ENCODE measurements around the gene HBD. TPM values are rescaled to one million over a fixed set of nuclear protein-coding genes. Genes with fewer than 3 reads are reported as not detected.
A peak's percentile ranks its signal among the peaks of the same experiment; 100 is the strongest.

HBD gene
- polyA plus RNA-seq (ENCODE audit: insufficient read length in 3 of 3): 1 to 10 TPM; 1.2 to 2.1 (median 1.8) TPM
- long read RNA-seq, donor 1: 0 reads
- long read RNA-seq, donor 2, partial matches to known transcripts: 0 of 2 reads
- long read RNA-seq, donor 2, other reads (novel, unspliced or antisense): 0 of 2 reads
- long read RNA-seq, donor 3: 0 reads
- long read RNA-seq, donor 4, partial matches to known transcripts: 0 of 1 reads
- long read RNA-seq, donor 4, other reads (novel, unspliced or antisense): 0 of 1 reads
- long read RNA-seq, donor 5: 0 reads
- long read RNA-seq, donor 6, partial matches to known transcripts: 0 of 1 reads
- long read RNA-seq, donor 6, other reads (novel, unspliced or antisense): 0 of 1 reads
- long read RNA-seq, donor 7: 0 reads
- long read RNA-seq, donor 8, partial matches to known transcripts: 0 of 1 reads
- long read RNA-seq, donor 8, other reads (novel, unspliced or antisense): 0 of 1 reads
- long read RNA-seq, donor 9: 0 reads
- long read RNA-seq, donor 10, partial matches to known transcripts: 0 of 2 reads
- long read RNA-seq, donor 10, other reads (novel, unspliced or antisense): 0 of 2 reads
- long read RNA-seq, donor 11: 0 reads
- long read RNA-seq, donor 12: 0 reads
- long read RNA-seq, donor 13: 0 reads
- long read RNA-seq, donor 14: 0 reads
- long read RNA-seq, donor 15: 0 reads
- long read RNA-seq, donor 16, partial matches to known transcripts: 0 of 2 reads
- long read RNA-seq, donor 16, other reads (novel, unspliced or antisense): 0 of 2 reads

DNA sequence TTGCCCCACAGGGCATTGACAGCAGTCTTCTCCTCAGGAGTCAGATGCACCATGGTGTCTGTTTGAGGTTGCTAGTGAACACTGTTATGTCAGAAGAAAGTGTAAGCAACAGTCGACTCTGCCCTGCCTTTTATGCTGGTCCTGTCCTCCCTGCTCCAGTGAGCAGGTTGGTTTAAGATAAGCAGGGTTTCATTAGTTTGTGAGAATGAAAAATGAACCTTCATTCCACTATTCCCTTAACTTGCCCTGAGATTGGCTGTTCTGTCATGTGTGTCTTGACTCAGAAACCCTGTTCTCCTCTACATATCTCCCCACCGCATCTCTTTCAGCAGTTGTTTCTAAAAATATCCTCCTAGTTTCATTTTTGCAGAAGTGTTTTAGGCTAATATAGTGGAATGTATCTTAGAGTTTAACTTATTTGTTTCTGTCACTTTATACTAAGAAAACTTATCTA lies at the start of gene HBD:
TSS of gene HBD (minus strand) at position 103 of the 454 bp plus-strand sequence. CDS start at position 53, 50 bp downstream.
- no peak for DNase-seq (ENCODE audit: extremely low read depth in 1 of 11, low read depth in 9 of 11, low spot score in 4 of 11)

DNA sequence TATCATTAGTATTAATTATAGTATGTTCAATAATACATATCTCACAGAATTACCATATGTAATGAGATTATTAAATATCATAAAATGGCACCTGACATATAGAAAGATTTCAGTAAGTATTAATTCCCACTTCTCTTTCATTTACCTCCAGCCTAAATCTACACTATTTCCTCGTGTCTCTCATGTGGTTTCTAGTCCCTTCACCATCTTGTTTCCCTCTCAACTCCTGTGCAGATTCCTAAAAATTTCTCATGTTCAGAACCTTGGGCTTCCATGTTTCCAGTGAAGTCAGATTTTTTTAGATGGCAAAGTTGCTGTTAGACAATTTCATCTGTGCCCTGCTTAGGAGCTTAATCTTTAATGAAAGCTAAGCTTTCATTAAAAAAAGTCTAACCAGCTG lies 49.6 kb upstream of the HBD start:
- no peak for DNase-seq (ENCODE audit: extremely low read depth in 1 of 11, low read depth in 9 of 11, low spot score in 4 of 11)

DNA sequence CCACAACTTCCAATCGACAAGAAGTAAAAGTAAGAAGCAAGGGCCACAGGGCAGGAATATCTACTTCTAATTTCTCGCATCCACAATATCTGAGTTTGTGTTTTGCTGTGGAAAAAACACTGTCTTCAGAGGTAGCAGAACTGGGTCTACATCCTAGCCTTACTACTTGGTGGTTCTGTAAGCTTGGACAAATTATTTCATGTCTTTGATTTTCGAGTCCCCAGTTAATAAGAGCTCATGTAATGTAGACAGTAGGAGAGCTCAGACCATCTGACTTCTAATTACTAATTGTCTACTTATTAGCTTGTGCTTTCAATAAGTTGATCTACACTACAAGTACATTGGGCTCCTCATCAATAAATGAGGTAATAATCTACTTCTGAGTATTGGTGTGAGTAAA lies 48.8 kb upstream of the HBD start:
- no peak for DNase-seq (ENCODE audit: extremely low read depth in 1 of 11, low read depth in 9 of 11, low spot score in 4 of 11)

DNA sequence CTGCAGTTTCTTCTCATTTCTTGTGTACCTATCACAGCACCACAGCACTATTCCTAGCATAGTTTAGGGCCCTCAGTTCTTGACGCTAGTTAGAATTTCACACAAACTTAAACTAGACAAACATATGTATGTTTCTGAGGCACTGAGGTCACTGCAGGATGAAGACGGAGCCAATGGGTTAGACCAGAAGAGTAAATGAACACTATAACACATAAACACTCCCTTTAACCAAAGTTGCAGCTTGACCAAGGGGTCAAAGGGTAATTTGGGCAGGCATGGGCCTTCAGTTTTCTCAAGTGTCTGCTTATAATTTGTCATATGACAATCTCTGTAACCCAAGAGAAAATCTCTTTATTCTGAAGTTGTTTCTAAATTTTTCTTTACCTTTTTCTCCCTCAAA lies 48.3 kb upstream of the HBD start:
- no peak for DNase-seq (ENCODE audit: extremely low read depth in 1 of 11, low read depth in 9 of 11, low spot score in 4 of 11)

DNA sequence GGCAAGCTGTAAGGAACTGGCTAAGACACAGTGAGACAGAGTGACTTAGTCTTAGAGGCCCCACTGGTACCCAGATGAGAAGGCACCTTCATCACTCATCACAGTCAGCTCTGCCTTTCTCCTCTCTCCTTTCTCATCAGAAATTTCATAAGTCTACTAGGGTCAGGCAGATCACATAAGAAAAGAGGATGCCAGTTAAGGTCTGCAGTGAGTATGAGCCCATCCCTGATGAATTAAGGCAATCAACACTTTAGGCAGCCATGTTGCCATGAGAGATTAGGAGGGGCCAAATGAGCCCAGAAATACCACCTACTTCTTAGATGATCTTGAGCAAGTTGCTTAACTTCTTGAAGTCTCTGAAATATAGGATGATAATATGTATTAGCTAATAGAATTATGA lies 47.3 kb upstream of the HBD start:
- no peak for DNase-seq (ENCODE audit: extremely low read depth in 1 of 11, low read depth in 9 of 11, low spot score in 4 of 11)

DNA sequence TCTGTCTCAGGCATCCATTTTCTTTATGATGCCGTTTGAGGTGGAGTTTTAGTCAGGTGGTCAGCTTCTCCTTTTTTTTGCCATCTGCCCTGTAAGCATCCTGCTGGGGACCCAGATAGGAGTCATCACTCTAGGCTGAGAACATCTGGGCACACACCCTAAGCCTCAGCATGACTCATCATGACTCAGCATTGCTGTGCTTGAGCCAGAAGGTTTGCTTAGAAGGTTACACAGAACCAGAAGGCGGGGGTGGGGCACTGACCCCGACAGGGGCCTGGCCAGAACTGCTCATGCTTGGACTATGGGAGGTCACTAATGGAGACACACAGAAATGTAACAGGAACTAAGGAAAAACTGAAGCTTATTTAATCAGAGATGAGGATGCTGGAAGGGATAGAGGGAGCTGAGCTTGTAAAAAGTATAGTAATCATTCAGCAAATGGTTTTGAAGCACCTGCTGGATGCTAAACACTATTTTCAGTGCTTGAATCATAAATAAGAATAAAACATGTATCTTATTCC lies 46.4 kb upstream of the HBD start:
- peak in 1 of 11 donors; percentile 1 for DNase-seq (ENCODE audit: extremely low read depth in 1 of 11, low read depth in 9 of 11, low spot score in 4 of 11)

DNA sequence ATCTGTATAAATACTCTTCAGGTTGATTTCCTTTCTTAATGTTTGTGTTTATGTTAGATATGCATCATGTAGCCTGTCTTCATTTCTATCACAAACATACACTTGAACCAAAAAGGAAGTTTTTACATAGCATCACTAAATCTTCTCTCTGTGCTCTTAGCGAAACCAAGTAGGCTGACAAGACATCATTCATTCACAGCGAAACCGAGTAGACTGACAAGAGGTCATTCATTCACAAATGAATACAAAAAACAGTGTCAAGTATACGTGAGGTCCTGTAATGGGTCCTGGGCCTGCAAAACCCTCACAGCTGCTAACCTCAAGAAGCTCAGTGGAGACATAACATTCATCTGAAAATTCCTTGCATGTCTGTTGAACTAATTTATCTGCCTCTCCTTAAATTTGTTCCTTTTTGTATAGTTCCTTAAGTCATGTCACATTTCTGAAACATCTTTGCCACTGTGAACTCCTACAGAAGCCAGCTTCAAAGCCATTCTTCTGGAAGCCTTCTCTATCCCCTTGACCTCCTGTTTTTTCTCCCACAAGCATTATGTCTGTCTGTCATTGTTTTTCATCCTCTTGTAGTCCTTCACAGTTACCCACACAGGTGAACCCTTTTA lies 45.3 kb upstream of the HBD start:
- no peak for DNase-seq (ENCODE audit: extremely low read depth in 1 of 11, low read depth in 9 of 11, low spot score in 4 of 11)

DNA sequence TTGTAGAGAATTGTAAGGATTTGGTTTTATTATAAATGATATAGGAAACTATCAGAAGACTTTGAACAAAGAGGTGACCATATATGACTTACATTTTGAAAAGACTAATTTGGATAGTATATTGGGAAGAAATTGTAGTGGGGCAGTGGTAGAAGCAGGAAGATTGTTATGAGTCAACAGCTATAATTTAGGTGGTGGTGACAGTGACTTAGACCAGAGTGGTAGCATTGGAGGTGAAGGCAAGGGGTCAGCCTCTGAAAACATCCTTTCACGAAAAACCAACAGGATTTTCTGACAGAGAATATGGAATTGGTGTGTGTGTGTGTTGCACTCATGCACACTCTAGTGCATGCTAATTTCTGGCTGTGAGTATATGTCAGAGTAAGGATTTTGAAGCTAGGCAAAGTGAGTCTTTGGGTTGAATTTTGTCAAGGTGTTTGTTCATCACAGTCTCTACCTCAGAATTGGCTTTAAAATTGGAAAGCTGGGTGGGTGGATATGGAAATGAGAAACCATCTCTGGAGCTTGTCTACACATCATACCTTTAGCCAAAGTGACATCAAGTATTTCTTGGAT lies 43.6 kb upstream of the HBD start:
- no peak for DNase-seq (ENCODE audit: extremely low read depth in 1 of 11, low read depth in 9 of 11, low spot score in 4 of 11)

DNA sequence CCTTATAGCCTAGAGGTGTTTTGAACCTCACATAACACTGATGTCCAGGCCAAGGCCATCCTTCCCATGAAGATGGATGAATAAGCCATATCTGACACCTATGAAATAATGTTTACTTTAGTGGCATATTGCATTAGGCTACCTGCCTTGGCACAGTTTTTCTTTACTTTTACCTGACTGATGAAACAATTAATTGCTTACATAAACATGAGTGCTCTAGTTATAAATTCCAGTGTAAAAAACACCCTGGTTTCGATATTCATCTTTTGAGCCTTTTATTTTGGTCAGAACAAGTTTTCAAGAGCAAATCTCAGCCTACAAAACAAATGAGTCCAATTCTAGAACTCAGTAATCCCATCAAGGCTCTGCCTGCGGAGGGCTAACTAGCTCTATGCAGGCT lies 42.4 kb upstream of the HBD start:
- DNase-seq (ENCODE audit: extremely low read depth in 1 of 11, low read depth in 9 of 11, low spot score in 4 of 11): no peak

DNA sequence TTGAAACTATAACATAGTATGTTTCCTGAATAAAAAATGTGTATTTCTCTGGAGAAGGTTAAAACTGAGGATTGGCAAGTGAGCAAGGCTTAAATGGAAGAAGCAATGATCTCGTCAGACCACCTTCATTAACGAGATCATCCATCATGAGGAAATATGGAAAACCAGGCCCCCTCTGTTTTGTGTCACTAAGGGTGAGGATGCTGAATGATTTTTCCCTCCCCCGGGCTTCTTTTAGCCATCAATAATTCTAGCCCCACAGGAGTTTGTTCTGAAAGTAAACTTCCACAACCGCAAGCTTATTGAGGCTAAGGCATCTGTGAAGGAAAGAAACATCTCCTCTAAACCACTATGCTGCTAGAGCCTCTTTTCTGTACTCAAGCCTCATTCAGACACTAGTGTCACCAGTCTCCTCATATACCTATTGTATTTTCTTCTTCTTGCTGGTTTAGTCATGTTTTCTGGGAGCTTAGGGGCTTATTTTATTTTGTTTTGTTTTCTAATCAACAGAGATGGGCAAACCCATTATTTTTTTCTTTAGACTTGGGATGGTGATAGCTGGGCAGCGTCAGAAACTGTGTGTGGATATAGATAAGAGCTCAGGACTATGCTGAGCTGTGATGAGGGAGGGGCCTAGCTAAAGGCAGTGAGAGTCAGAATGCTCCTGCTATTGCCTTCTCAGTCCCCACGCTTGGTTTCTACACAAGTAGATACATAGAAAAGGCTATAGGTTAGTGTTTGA lies 41.3 kb upstream of the HBD start:
- no peak for DNase-seq (ENCODE audit: extremely low read depth in 1 of 11, low read depth in 9 of 11, low spot score in 4 of 11)

DNA sequence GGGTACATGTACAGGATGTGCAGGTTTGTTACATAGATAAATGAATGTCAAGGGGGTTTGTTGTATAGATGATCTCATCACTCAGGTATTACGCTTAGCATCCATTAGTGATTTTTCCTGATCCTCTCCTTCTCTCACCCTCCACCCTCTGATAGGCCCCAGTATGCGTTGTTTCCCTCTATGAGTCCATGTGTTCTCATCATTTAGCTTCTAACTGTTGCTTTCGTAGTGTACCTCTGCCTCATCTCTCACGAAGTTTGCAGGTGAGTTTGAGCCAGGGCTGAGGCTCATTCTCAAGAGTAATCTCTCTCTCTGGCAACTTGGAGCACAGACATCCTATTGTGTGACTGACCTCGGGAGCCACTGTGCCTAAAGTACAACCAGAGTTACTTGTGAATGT lies 40.1 kb upstream of the HBD start:
- no peak for DNase-seq (ENCODE audit: extremely low read depth in 1 of 11, low read depth in 9 of 11, low spot score in 4 of 11)

DNA sequence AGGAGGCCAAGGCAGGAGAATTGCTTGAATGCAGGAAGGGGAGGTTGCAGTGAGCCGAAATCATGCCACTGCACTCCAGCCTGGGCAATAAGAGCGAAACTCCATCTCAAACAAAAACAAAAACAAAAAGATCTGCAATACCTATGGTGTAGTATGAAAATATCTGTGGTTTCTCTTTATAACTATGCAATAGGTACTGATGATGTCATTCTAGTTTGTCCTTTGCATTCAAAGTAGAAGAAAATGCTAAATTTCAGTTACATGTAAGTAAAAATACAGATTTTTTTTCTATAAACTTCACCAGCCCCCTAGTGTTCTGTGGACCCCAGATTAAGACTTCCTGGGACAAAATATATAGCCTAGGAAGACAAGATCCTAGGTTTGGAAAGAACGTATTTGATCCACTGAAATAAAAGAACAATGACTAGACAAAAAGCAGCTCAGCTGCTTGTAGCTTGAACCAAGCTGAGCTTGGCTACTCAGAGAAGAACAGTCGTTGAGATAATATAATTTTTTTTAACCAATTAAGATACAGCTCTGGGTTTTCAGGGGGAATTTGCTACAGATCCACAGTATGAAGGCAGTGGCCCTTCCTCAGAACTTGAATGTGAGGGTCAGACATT lies 38.2 kb upstream of the HBD start:
- no peak for DNase-seq (ENCODE audit: extremely low read depth in 1 of 11, low read depth in 9 of 11, low spot score in 4 of 11)

DNA sequence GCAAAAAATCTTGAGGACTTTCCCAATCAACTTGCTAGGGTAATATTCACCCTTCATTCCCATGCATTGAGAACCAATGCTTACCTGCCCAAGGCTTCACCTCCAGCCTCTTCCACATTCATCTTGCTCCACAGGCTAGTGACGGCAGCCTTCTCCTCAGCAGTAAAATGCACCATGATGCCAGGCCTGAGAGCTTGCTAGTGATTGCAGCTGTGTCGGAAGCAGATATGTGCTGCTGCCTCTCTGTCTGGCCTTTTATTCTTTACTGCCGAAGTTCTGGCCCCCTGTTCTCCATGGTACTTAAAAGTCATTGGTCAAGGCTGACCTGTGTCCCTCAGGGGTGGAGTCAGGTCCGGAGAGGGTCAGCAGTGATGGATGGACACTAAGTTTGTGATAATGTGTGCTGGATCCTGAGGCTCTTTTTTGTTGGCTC lies 35.4 kb upstream of the HBD start, which contains the start of gene HBE1:
TSS of gene HBE1 (minus strand) at position 231 of the 433 bp plus-strand sequence. CDS start at position 176, 55 bp downstream.
- DNase-seq (ENCODE audit: extremely low read depth in 1 of 11, low read depth in 9 of 11, low spot score in 4 of 11): no peak

DNA sequence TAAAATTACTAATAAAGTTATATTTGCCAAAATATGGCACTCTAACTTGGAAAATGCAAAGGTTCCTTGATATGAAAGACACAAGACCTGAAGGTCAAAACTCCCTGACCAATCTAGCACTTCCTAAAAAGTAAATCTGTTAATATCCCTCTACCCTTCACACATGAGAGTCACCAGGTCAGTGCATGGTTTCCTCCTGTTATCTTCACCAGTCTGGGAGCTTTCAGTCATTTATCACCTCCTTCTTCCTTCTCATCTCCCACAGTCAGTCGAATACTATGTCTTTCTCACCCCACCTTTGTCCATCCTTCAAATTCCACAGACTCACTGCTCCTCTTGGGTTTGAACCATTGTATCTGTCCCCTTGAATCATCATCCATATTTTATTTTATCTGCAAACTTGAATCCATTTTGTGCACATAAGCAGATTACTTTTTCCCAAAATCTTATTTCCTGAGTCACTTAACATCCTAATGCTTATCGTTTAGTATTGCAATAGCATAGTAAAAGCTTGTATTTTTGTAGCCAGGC lies 32.8 kb upstream of the HBD start:
- DNase-seq (ENCODE audit: extremely low read depth in 1 of 11, low read depth in 9 of 11, low spot score in 4 of 11): no peak

DNA sequence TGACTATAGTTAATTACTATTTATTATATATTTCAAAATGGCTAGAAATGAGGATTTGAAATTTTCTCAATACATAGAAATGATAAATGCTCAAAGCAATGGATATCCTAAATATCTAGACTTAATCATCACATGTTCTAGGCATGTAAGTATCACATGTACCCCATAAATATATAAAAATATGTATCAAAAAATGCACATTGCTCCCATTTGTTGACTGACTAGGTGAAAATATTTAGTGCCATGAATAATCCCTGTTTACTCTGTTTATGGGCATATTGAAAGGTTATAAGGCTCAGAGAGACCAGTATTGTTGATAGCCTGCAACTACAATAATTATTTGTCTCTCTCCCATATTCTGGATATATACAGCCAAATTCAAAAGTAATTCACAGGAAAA lies 32.3 kb upstream of the HBD start:
- DNase-seq (ENCODE audit: extremely low read depth in 1 of 11, low read depth in 9 of 11, low spot score in 4 of 11): no peak

DNA sequence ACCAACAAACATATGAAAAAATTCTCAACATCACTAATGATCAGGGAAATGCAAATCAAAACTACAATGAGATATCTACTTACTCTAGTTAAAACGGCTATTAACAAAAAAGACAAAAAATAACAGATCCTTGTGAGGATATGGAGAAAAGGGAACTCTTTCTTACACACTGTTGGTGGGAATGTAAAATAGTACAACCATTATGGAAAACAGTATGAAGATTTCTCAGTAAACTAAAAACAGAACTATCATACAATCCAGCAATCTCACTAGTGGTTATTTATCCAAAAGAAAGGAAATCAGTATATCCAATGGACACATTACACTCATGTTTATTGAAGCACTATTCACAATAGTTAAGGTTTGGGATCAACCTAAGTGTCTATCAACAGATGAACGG lies 31.5 kb upstream of the HBD start:
- no peak for DNase-seq (ENCODE audit: extremely low read depth in 1 of 11, low read depth in 9 of 11, low spot score in 4 of 11)

DNA sequence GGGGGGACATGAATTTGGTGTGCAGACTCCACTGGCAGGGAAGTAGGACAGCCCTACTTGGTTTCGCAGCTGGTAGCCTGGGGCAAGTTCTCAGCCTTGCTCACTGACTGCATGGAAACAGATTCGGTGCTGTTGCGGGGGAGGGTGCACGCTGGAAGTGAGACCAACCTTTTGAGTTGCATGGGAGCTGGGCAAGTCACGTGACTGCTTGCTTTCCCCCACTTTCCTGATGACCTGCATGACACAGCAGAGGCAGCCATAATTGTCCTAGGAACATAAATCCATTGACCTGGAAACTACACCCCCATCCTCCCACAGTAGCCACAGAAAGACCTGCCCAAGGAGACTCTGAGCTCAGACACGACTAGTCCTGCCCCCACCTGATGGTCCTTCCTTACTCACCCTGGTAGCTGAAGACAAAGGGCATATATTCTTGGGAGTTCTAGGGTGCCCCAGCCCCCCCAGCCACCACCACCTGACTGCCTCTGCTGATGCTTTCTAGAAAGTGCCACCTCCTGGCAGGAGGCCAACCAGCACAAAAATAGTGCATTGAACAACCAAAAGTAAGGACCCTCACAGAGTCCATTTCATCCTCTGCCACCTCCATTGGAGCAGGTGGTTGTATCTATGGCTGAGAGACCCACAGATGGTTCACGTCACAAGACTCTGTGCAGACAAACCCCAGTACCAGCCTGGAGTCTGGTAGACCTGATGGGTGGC lies 24.4 kb upstream of the HBD start:
- no peak for DNase-seq (ENCODE audit: extremely low read depth in 1 of 11, low read depth in 9 of 11, low spot score in 4 of 11)
